HCT116 (cell line): ENCODE measurements around the gene SLC22A13. TPM values are rescaled to one million over a fixed set of nuclear protein-coding genes. Genes with fewer than 3 reads are reported as not detected.

Source experiments
- ATAC-seq: fragments of 200-7000 bp; cut with Tn5 transposase; 2 replicates; pipeline ENCODE4 v1.9.1; 2020; ENCODE audit warnings: mild to moderate bottlenecking, moderate library complexity
- BruUV-seq: library from RNA; stranded (reverse); fragments of 400-500 nt; replicated peaks from 2 replicates; lab custom pipeline; 2021; lab: Mats Ljungman, UMichigan
- CTCF ChIA-PET: fragments of 300-600 bp; sonication (Branson Sonifier 250); formaldehyde crosslinking; loops from one replicate; lab custom pipeline; 2021; ENCODE audit warnings: antibody characterized with exemption; lab: Charles Lee
- POLR2A ChIA-PET: fragments of 300-600, 350-600 bp; sonication (Branson Sonifier 250); formaldehyde crosslinking; loops from one replicate; lab custom pipeline; 2021; ENCODE audit warnings: antibody characterized with exemption; lab: Charles Lee
- RAD21 ChIA-PET, 2 experiments: fragments of 300-600 bp; sonication (Branson Sonifier 250); formaldehyde crosslinking; loops; one replicate each; lab custom pipeline; 2023; ENCODE audit warnings: low total read pairs in 2 of 2; ENCODE audit not compliant: uncharacterized antibody in 2 of 2, unreplicated experiment in 2 of 2, low non-redundant PET in 1 of 2; lab: Charles Lee
- DNase-seq: peaks from one replicate; pipeline ENCODE4 v3.0.0-alpha.2; 2010; ENCODE audit warnings: low read depth, low spot score
- H2AFZ ChIP-seq: fragments of 200-600 bp; shearing (Covaris generic), sonication (generic); 2 replicates; pipeline ENCODE4 v1.6.1; 2017; ENCODE audit warnings: low read depth, mixed run types, mixed read lengths, antibody characterized with exemption, low read length; ENCODE audit not compliant: poor library complexity, severe bottlenecking
- H3K27ac ChIP-seq: 2 replicates; pipeline ENCODE4 v1.5.1; 2012; ENCODE audit warnings: low read depth, low read length
- H3K27me3 ChIP-seq: fragments of 200-600 bp; sonication (generic); 2 replicates; pipeline ENCODE4 v1.6.1; 2016; ENCODE audit warnings: mixed run types, low read length, mixed read lengths; ENCODE audit not compliant: insufficient read depth
- H3K36me3 ChIP-seq, 2 experiments: fragments of 200-500 bp in 1 of 2; fragments of 200-600 bp in 1 of 2; sonication (Bioruptor generic) in 1 of 2; sonication (generic) in 1 of 2; 2 replicates each; pipeline versions ENCODE4 v1.5.1 to v1.6.1; 2014 to 2016; ENCODE audit warnings: low read length in 2 of 2, inconsistent platforms in 1 of 2, mixed read lengths in 1 of 2, mixed run types in 1 of 2; ENCODE audit not compliant: insufficient read depth in 2 of 2, control insufficient read depth in 1 of 2
- H3K4me1 ChIP-seq, 2 experiments: fragments of 200-600 bp in 1 of 2; sonication (generic) in 1 of 2; 2 replicates each; pipeline versions ENCODE4 v1.5.1 to v1.6.1; 2012 to 2017; ENCODE audit warnings: low read length in 2 of 2, inconsistent platforms in 1 of 2, mild to moderate bottlenecking in 1 of 2, mixed read lengths in 1 of 2, mixed run types in 1 of 2, moderate library complexity in 1 of 2; ENCODE audit not compliant: insufficient read depth in 2 of 2, control insufficient read depth in 1 of 2
- H3K4me2 ChIP-seq: fragments of 200-600 bp; sonication (generic); 2 replicates; pipeline ENCODE4 v1.6.1; 2017; ENCODE audit warnings: mixed run types, low read length, mixed read lengths
- H3K4me3 ChIP-seq, 2 experiments: fragments of 200-600 bp in 1 of 2; sonication (generic) in 1 of 2; replicated peaks in 1 of 2; 2 replicates each; pipeline ENCODE4 v1.5.1; 2011 to 2016; ENCODE audit warnings: low read length in 2 of 2, control low read depth in 1 of 2, low read depth in 1 of 2, mild to moderate bottlenecking in 1 of 2, mixed read lengths in 1 of 2, mixed run types in 1 of 2
- H3K79me2 ChIP-seq: fragments of 200-600 bp; sonication (generic); 2 replicates; pipeline ENCODE4 v1.6.1; 2017; ENCODE audit warnings: mild to moderate bottlenecking, mixed run types, low read length, moderate library complexity, mixed read lengths; ENCODE audit not compliant: insufficient read depth
- H3K9ac ChIP-seq: fragments of 200-600 bp; sonication (generic); 2 replicates; pipeline ENCODE4 v1.6.1; 2016; ENCODE audit warnings: low read length, mixed read lengths
- H3K9me2 ChIP-seq: fragments of 200-600 bp; sonication (generic), shearing (Covaris generic); 2 replicates; pipeline ENCODE4 v1.6.1; 2017; ENCODE audit warnings: mixed run types, mild to moderate bottlenecking, moderate library complexity; ENCODE audit not compliant: insufficient read depth
- H3K9me3 ChIP-seq, 2 experiments: fragments of 200-500 bp in 1 of 2; fragments of 200-600 bp in 1 of 2; sonication (Bioruptor generic) in 1 of 2; sonication (generic) in 1 of 2; 2 replicates each; pipeline ENCODE4 v1.6.1; 2014 to 2017; ENCODE audit warnings: low read length in 2 of 2, mixed read lengths in 2 of 2, inconsistent platforms in 1 of 2, low read depth in 1 of 2, mild to moderate bottlenecking in 1 of 2, mixed run types in 1 of 2, moderate library complexity in 1 of 2; ENCODE audit not compliant: control insufficient read depth in 1 of 2, insufficient read depth in 1 of 2
- H4K20me1 ChIP-seq: fragments of 200-600 bp; sonication (generic), shearing (Covaris generic); 2 replicates; pipeline ENCODE4 v1.6.1; 2017; ENCODE audit warnings: mixed run types, mild to moderate bottlenecking, moderate library complexity; ENCODE audit not compliant: insufficient read depth
- CBX3 ChIP-seq: IDR thresholded peaks from 2 replicates; pipeline ENCODE4 v1.6.1; 2012; ENCODE audit warnings: low read depth
- CEBPB ChIP-seq: IDR thresholded peaks from 2 replicates; pipeline ENCODE4 v1.6.1; 2012; ENCODE audit warnings: low read depth
- EGR1 ChIP-seq: IDR thresholded peaks from 2 replicates; pipeline ENCODE4 v1.6.1; 2012; ENCODE audit warnings: low read depth
- ELF1 ChIP-seq: IDR thresholded peaks from 2 replicates; pipeline ENCODE4 v1.6.1; 2012; ENCODE audit warnings: low read depth, borderline replicate concordance
- EZH2phosphoT487 ChIP-seq: fragments of 200-600 bp; IDR thresholded peaks from 2 replicates; pipeline ENCODE4 v1.6.1; 2018; ENCODE audit warnings: antibody characterized with exemption, borderline replicate concordance
- POLR2AphosphoS5 ChIP-seq: IDR thresholded peaks from 2 replicates; pipeline ENCODE4 v1.6.1; 2011; ENCODE audit warnings: mild to moderate bottlenecking, low read depth, low read length, moderate library complexity
- intact Hi-C: fragments of 100-400 bp; cut with micrococcal nuclease; formaldehyde crosslinking; loops from 2 replicates; pipeline ENCODE4 v1.10.0; 2022
- total RNA-seq: library from RNA; stranded (reverse); gene quantifications from one replicate; pipeline ENCODE4 v1.2.1, GENCODE V29; 2021; ENCODE audit not compliant: unreplicated experiment
- TF ChIP-seq, protein P1 (sequence below): IDR thresholded peaks from 2 replicates; pipeline ENCODE4 v1.6.1; 2011; ENCODE audit warnings: mild to moderate bottlenecking, low read length, moderate library complexity; ENCODE audit not compliant: insufficient replicate concordance; ENCODE audit errors: extremely low read depth
- TF ChIP-seq, protein P2 (sequence below): IDR thresholded peaks from 2 replicates; pipeline ENCODE4 v1.6.1; 2012

The SLC22A13 gene
- total RNA-seq, 1 experiment from 2014 or later, result 0.47 TPM

GRCh38 chr3:38283810-38284755 lies 18.5 kb downstream of the SLC22A13 start:
- Histone ChIP-seq H3K4me1 (no peaks in the 10 kb centered on the region), H4K20me1 (no peaks in the 10 kb centered on the region), H3K4me2 (no peak overlapping the region), H3K79me2 (no peaks in the 10 kb centered on the region), H3K27me3 (no peaks in the 10 kb centered on the region), H3K4me3 (no peak overlapping the region), H3K9me2 (no peaks in the 10 kb centered on the region), H3K27ac (no peak overlapping the region), H2AFZ (no peak overlapping the region), H3K9me3 (no peaks in the 10 kb centered on the region), H3K9ac (no peak overlapping the region), H3K36me3 (no peaks in the 10 kb centered on the region)
- RAD21 ChIA-PET, result no interaction called here
- no TSS peak for BruUV-seq
- POLR2A ChIA-PET, result no interaction called here
- DNase-seq (no peak), ATAC-seq (no peak)
- intact Hi-C loops, result no loop called here
- TF ChIP-seq EGR1, result no peak
- TF ChIP-seq, protein P1, sequence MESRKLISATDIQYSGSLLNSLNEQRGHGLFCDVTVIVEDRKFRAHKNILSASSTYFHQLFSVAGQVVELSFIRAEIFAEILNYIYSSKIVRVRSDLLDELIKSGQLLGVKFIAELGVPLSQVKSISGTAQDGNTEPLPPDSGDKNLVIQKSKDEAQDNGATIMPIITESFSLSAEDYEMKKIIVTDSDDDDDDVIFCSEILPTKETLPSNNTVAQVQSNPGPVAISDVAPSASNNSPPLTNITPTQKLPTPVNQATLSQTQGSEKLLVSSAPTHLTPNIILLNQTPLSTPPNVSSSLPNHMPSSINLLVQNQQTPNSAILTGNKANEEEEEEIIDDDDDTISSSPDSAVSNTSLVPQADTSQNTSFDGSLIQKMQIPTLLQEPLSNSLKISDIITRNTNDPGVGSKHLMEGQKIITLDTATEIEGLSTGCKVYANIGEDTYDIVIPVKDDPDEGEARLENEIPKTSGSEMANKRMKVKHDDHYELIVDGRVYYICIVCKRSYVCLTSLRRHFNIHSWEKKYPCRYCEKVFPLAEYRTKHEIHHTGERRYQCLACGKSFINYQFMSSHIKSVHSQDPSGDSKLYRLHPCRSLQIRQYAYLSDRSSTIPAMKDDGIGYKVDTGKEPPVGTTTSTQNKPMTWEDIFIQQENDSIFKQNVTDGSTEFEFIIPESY, result no peak
- CTCF ChIA-PET, result interaction anchor here (1.4 kb wide), 1 partner anchor 14 kb away, joined by 4 read pairs; no protein-coding TSS in a partner anchor

- no peaks in the 10 kb centered on the region for H3K9me3 ChIP-seq
- H3K4me1 ChIP-seq, result no peaks in the 10 kb centered on the region
- ChIA-PET CTCF (interaction anchor here (1.4 kb wide), 1 partner anchor 14 kb away, joined by 4 read pairs; no protein-coding TSS in a partner anchor), RAD21 (no interaction called here), POLR2A (no interaction called here)
- no peak overlapping the region for H3K4me2 ChIP-seq
- intact Hi-C loops, result no loop called here
- H2AFZ ChIP-seq, result no peak overlapping the region
- ATAC-seq (no peak), DNase-seq (no peak)
- no peak overlapping the region for H3K9ac ChIP-seq
- H3K79me2 ChIP-seq, result no peaks in the 10 kb centered on the region
- no peaks in the 10 kb centered on the region for H3K9me2 ChIP-seq
- H3K27ac ChIP-seq, result no peak overlapping the region
- TF ChIP-seq ELF1, result no peak
- no peak for TF ChIP-seq CEBPB
- TF ChIP-seq EZH2phosphoT487, result no peak
- no peak for TF ChIP-seq POLR2AphosphoS5
- TF ChIP-seq EGR1, result no peak
- TF ChIP-seq, protein P2, sequence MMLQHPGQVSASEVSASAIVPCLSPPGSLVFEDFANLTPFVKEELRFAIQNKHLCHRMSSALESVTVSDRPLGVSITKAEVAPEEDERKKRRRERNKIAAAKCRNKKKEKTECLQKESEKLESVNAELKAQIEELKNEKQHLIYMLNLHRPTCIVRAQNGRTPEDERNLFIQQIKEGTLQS, result no peak
- TF ChIP-seq CBX3, result no peak
- H3K4me3 ChIP-seq, result no peak overlapping the region
- no peaks in the 10 kb centered on the region for H4K20me1 ChIP-seq
- BruUV-seq, result no TSS peak
- no peaks in the 10 kb centered on the region for H3K36me3 ChIP-seq
- H3K27me3 ChIP-seq, result no peaks in the 10 kb centered on the region
Observed at GRCh38 chr3:38284756-38285150, 19.1 kb downstream of the SLC22A13 start.
